Stimulated activated CD8-positive, alpha-beta memory T cell treated with anti-CD3 and anti-CD28 coated beads, Interleukin-12 subunit alpha, Interleukin-12 subunit beta, amount 100 ng/mL, for 4 hours (primary cell): ENCODE results near the gene RHOB.

Experiments
- DNase-seq: peaks from one replicate; pipeline ENCODE4 v3.0.0-alpha.2; 2020; ENCODE audit warnings: low read depth

RHOB gene

GRCh38 chr2:20438334-20439192, 8.3 kb upstream of the RHOB start:
- DNase-seq = no peak

GRCh38 chr2:20439193-20439475, 7.7 kb upstream of the RHOB start:
- no peak for DNase-seq

GRCh38 chr2:20439503-20439902, 7.4 kb upstream of the RHOB start:
- DNase-seq = no peak

GRCh38 chr2:20440001-20440560, 6.8 kb upstream of the RHOB start:
- DNase-seq = no peak

- DNase-seq = no peak
Observed at GRCh38 chr2:20443276-20443920, 3.5 kb upstream of the RHOB start.

- DNase-seq = no peak
Observed at GRCh38 chr2:20444101-20444992, 2.5 kb upstream of the RHOB start.

GRCh38 chr2:20444993-20445910, 1.6 kb upstream of the RHOB start:
- DNase-seq = no peak

GRCh38 chr2:20446255-20446916, 488 bp upstream of the RHOB start:
- DNase-seq = no peak

- DNase-seq = peak; percentile 8
Observed at GRCh38 chr2:20447437-20448245, 767 bp downstream of the RHOB start.

- no peak for DNase-seq
Observed at GRCh38 chr2:20448246-20448976, 1.5 kb downstream of the RHOB start.

- DNase-seq = no peak
Observed at GRCh38 chr2:20448977-20449306, 2.1 kb downstream of the RHOB start.

- no peak for DNase-seq
Observed at GRCh38 chr2:20449501-20450200, 2.8 kb downstream of the RHOB start.

- no peak for DNase-seq
Observed at GRCh38 chr2:20450201-20450999, 3.5 kb downstream of the RHOB start.

GRCh38 chr2:20451000-20451290, 4.1 kb downstream of the RHOB start:
- DNase-seq = no peak

GRCh38 chr2:20451341-20451740, 4.5 kb downstream of the RHOB start:
- DNase-seq = no peak

GRCh38 chr2:20451761-20452499, 5.1 kb downstream of the RHOB start:
- no peak for DNase-seq

- no peak for DNase-seq
Observed at GRCh38 chr2:20452551-20452950, 5.7 kb downstream of the RHOB start.
